HEK293 (cell line): ENCODE results near the gene MACF1.

Source experiments
- SP2 ChIP-seq: fragments of 450-650 bp; formaldehyde crosslinking; IDR thresholded peaks from 2 replicates; pipeline ENCODE4 v1.5.1; 2016; ENCODE audit warnings: missing biosample characterization, missing genetic modification characterization
- TCF7L2 ChIP-seq: IDR thresholded peaks from 2 replicates; pipeline ENCODE4 v1.6.1; 2011; ENCODE audit warnings: low read depth, mild to moderate bottlenecking, inconsistent platforms, low read length, moderate library complexity, borderline replicate concordance
- WT1 ChIP-seq: fragments of 450-650 bp; formaldehyde crosslinking; IDR thresholded peaks from 2 replicates; pipeline ENCODE4 v1.5.1; 2016; ENCODE audit warnings: missing biosample characterization, missing genetic modification characterization
- ZNF362 ChIP-seq: fragments of 450-650 bp; formaldehyde crosslinking; IDR thresholded peaks from 2 replicates; pipeline ENCODE4 v1.5.1; 2016; ENCODE audit warnings: missing biosample characterization, missing genetic modification characterization
- ZNF433 ChIP-seq: fragments of 450-650 bp; formaldehyde crosslinking; IDR thresholded peaks from 2 replicates; pipeline ENCODE4 v1.5.1; 2016; ENCODE audit warnings: missing biosample characterization, missing genetic modification characterization, low read depth
- ZNF518A ChIP-seq: fragments of 450-650 bp; formaldehyde crosslinking; conservative IDR thresholded peaks from 2 replicates; pipeline ENCODE4 v1.5.1; 2016; ENCODE audit warnings: low read depth, missing biosample characterization, missing genetic modification characterization
- ZNF645 ChIP-seq: fragments of 450-650 bp; formaldehyde crosslinking; IDR thresholded peaks from 2 replicates; pipeline ENCODE4; 2016; ENCODE audit warnings: missing biosample characterization, missing genetic modification characterization
- ZNF830 ChIP-seq: fragments of 450-650 bp; IDR thresholded peaks from 2 replicates; pipeline ENCODE4 v1.5.0; 2018; ENCODE audit warnings: missing biosample characterization, missing genetic modification characterization, low read depth, mild to moderate bottlenecking, moderate library complexity
- ZNF843 ChIP-seq: fragments of 450-650 bp; formaldehyde crosslinking; IDR thresholded peaks from 2 replicates; pipeline ENCODE4 v1.5.1; 2016; ENCODE audit warnings: missing biosample characterization, missing genetic modification characterization
- ZSCAN5A ChIP-seq: fragments of 450-650 bp; formaldehyde crosslinking; IDR thresholded peaks from 2 replicates; pipeline ENCODE4 v1.5.1; 2016; ENCODE audit warnings: missing biosample characterization, missing genetic modification characterization
- TF ChIP-seq, protein P1 (sequence below): fragments of 450-650 bp; formaldehyde crosslinking; IDR thresholded peaks from 2 replicates; pipeline ENCODE4 v1.5.1; 2016; ENCODE audit warnings: missing biosample characterization, missing genetic modification characterization
- TF ChIP-seq, protein P2 (sequence below): fragments of 450-650 bp; formaldehyde crosslinking; IDR thresholded peaks from 2 replicates; pipeline ENCODE4 v1.5.1; 2016; ENCODE audit warnings: missing biosample characterization, missing genetic modification characterization

DNA sequence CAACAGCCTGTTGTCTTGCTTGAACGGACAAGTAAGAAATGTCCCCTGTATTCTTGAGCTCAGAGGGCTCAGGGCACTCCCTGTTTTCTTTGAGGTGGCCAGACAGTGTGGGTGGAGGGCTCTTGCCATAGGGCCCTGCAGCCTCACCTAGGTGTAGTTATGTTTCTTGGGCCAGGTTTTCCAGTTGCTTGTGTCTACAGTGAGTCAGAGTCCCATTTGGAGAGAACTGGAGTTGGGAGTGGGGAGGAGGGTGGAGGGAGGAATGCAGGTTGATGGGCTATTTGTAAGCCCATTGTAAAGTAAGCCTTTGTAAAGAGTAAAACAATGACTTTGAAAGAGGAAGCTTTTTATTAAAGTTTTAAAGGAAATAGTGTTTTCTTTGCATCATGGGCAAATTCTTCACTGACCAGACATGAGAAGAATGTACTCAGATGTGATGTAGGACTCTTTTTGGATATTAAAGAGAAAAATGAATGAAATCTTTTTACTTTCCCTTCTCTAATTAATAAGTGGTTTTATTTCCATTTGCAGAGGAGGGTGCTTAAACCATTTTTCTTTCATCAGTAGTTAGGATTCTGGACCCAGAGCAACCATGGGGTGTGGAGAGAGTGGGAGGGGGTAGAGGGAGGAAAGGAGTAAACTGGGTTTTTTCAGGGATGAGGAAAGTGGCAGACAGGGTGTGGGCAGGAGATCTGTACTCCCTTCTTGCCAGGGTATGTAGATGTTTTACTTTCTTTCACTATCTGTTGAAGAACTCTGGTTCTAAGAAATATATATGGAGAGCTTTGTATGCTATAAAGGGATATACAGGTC, 45.1 kb upstream of the MACF1 start:
- TF ChIP-seq ZNF433 (tag by site-specific recombination) (no peak), ZNF843 (tag by site-specific recombination) (no peak), SP2 (tag by site-specific recombination) (no peak), ZNF645 (tag by site-specific recombination) (no peak), ZNF362 (tag by site-specific recombination) (no peak), ZSCAN5A (tag by site-specific recombination) (no peak), TCF7L2 (no peak), ZNF518A (no peak), WT1 (tag by site-specific recombination) (peak; percentile 74; the same call in 1 of the 2 replicates), ZNF830 (no peak)
- TF ChIP-seq, protein P1, sequence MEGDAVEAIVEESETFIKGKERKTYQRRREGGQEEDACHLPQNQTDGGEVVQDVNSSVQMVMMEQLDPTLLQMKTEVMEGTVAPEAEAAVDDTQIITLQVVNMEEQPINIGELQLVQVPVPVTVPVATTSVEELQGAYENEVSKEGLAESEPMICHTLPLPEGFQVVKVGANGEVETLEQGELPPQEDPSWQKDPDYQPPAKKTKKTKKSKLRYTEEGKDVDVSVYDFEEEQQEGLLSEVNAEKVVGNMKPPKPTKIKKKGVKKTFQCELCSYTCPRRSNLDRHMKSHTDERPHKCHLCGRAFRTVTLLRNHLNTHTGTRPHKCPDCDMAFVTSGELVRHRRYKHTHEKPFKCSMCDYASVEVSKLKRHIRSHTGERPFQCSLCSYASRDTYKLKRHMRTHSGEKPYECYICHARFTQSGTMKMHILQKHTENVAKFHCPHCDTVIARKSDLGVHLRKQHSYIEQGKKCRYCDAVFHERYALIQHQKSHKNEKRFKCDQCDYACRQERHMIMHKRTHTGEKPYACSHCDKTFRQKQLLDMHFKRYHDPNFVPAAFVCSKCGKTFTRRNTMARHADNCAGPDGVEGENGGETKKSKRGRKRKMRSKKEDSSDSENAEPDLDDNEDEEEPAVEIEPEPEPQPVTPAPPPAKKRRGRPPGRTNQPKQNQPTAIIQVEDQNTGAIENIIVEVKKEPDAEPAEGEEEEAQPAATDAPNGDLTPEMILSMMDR (tag by site-specific recombination): no peak
- TF ChIP-seq, protein P2, sequence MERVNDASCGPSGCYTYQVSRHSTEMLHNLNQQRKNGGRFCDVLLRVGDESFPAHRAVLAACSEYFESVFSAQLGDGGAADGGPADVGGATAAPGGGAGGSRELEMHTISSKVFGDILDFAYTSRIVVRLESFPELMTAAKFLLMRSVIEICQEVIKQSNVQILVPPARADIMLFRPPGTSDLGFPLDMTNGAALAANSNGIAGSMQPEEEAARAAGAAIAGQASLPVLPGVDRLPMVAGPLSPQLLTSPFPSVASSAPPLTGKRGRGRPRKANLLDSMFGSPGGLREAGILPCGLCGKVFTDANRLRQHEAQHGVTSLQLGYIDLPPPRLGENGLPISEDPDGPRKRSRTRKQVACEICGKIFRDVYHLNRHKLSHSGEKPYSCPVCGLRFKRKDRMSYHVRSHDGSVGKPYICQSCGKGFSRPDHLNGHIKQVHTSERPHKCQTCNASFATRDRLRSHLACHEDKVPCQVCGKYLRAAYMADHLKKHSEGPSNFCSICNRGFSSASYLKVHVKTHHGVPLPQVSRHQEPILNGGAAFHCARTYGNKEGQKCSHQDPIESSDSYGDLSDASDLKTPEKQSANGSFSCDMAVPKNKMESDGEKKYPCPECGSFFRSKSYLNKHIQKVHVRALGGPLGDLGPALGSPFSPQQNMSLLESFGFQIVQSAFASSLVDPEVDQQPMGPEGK: no peak
